KBM-7 (cell line): ENCODE data around the gene IGFALS.

Experiments
- DNase-seq: peaks from one replicate; pipeline ENCODE4 v3.0.0-alpha.2; 2015
- in situ Hi-C: fragments of 300-500 bp; cut with MboI; formaldehyde crosslinking; loops from 2 replicates; pipeline ENCODE4 v1.14.3; 2020; ENCODE audit warnings: low sequenced_read_pairs, low pct_unique_long_range_greater_than_20kb, mixed read lengths

Gene IGFALS

DNA sequence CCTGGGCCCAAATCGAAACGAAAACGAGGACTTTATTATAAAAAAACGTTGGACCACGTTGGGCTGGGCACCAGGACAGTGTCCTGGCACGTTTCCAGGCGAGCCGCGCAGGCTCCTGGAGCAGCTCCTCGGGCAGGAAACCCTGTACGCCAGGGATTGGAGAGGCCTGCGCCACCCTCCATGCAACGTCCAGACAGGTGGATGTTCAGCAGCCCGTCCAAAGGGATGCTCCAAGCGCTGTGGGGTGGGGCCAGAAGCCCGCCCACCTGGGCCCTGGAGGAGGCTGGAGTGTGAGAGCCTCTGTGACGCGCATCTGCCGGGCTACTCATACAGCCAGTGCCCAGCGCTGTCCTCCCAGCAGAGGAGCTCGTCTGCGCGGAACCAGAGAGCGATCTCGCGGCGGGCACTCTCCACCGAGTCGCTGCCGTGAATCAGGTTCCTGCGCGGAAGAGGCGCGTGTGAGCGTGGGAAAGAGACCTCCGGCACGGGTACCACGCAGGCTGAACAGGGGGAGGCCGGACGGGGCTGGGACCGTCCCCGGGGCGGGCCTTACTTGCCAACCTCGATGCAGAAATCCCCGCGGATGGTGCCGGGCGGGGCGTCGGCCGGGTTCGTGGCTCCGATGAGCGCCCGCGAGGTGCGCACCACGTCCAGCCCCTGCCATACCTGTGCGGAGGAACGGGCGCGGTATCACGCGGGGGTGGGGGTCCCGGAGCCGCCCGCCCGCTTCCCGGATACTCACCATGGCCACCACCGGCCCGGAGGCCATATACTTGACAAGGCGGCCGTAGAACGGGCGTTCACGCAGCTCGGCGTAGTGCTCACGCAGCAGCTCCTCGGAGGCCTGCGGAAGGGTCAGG lies 22.9 kb downstream of the IGFALS start:
- in situ Hi-C loops: no loop called here
- no peak for DNase-seq

GRCh38 chr16:1769402-1770300 lies 23.9 kb downstream of the IGFALS start:
- DNase-seq: no peak
- in situ Hi-C loops: no loop called here

DNA sequence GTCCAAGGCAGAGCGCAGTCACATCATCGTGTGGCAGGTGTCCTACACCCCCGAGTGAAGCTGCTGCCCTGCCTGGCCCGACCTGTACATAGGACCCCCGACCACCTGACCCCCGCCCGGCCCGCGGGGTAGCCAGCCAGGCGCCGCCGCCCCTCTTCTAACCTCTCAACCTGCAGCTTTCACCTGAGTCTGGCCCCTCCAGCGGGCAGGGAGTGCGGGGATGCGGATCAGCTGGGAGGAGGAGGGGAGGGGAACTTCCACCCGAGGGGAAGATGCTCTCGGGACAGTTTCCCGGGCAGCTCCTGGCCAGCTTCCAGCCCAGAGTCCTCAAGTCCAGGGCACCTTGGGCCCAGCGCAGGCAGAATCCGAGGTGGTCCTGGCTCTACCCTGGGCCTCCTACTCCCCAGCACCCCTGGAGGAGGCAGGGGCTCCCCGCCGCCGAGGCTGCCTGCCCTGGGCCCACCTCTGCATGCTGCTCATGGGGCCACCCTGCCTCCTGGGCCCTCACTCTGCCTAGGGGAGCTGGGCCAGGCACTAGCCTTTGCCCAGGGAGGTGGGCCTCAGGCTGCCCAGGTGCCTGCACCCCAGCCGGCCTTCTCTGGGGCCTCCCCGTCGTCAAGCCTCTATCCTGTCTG lies 24.6 kb downstream of the IGFALS start:
- in situ Hi-C loops: no loop called here

DNA sequence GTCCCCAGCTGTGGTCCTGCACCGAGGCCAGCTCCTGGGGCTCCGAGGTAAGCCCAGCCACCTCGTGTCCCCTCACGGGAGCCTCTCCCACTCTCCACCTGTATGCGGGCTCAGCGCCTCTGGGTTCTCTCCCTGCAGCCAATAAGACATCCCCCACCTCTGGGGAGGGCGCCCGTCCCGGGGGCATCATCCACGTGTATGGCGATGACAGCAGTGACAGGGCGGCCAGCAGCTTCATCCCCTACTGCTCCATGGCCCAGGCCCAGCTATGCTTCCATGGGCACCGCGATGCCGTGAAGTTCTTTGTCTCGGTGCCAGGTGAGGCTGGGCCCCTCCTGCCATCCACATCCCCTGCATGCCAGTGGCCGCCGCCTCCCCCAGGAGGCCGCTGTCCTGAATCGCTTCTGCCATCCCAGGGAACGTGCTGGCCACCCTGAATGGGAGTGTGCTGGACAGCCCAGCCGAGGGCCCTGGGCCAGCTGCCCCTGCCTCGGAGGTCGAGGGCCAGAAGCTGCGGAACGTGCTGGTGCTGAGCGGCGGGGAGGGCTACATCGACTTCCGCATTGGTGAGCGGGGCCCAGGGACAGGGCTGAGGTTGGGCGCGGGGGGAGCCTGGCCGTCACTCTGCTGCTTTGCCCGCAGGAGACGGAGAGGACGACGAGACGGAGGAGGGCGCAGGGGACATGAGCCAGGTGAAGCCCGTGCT lies 25.3 kb downstream of the IGFALS start:
- in situ Hi-C loops: no loop called here
- no peak for DNase-seq

More for the DNA sequence above, 24.6 kb downstream of the IGFALS start:
- DNase-seq: no peak

- in situ Hi-C loops: no loop called here
- DNase-seq: no peak
Measured at GRCh38 chr16:1767116-1767994, 26.1 kb downstream of the IGFALS start.

GRCh38 chr16:1766701-1767100 lies 26.8 kb downstream of the IGFALS start:
- in situ Hi-C loops: no loop called here
- DNase-seq: no peak

DNA sequence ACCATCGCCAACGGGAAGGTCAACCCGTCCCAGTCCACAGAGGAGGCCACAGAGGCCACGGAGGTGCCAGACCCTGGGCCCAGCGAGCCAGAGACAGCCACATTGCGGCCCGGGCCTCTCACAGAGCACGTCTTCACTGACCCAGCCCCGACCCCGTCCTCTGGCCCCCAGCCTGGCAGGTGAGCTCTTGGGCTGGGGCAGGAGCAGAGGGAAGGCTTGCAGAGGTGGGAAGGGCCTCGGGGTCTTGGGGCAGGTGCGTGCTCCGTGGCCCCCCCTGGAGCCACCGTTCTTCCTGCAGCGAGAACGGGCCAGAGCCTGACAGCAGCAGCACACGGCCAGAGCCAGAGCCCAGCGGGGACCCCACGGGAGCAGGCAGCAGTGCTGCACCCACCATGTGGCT lies 27.3 kb downstream of the IGFALS start:
- in situ Hi-C loops: no loop called here
- DNase-seq: no peak

DNA sequence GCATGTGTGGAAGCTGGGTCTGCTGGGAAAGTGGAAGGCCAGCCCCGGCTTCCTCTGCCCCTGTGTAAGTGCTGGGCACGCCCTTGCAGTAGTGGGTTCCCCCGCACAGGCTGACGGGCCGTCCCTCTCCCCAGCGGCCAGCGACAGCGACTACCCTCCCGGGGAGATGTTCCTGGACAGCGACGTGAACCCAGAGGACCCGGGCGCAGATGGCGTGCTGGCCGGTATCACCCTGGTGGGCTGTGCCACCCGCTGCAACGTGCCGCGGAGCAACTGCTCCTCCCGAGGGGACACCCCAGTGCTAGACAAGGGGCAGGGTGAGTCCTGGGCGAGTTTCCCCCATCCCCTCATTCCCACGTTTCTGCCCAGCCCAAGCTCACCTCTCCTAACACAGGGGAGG lies 27.7 kb downstream of the IGFALS start:
- in situ Hi-C loops: no loop called here

GRCh38 chr16:1764971-1765370 lies 28.5 kb downstream of the IGFALS start:
- no peak for DNase-seq
- in situ Hi-C loops: no loop called here

More for the DNA sequence above, 27.7 kb downstream of the IGFALS start:
- DNase-seq: no peak

DNA sequence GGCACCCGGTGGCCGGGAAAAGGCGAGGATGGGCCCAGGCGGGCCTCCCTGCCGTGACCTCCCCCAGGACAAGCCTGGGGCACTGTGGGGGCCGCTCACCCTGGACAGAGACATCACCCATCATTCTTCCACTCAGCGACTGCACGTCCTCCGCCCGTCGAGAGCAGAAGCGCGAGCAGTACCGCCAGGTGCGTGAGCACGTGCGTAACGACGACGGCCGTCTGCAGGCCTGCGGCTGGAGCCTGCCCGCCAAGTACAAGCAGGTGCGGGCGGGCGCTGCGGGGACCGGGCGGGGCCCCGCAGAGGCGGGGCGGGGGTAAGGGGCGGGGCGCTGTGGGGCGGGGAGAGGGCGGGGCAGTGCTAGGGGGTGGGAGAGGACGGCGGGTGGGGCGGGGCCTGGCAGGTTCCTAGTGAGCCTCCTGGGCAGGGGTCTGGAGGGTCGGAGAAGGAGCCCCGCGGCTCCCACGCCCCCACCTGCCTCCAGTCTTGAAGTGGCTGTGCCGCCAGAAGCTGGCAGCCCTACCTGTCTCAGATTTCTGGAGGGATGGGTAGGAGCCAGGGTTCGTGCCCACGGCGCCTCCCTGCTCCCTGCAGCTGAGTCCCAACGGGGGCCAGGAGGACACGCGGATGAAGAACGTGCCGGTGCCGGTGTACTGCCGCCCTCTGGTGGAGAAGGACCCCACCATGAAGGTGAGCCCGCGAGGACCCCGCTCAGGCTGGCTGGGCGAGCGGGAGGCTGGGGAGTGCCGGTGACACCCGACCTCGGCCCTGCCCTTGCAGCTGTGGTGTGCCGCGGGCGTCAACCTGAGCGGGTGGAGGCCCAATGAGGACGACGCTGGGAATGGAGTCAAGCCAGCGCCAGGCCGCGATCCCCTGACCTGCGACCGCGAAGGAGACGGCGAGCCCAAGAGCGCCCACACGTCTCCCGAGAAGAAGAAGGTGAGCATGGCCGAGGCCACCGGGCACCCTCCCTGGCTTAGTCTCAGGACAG lies 29.7 kb downstream of the IGFALS start:
- DNase-seq: peak; percentile 23
- in situ Hi-C loops: no loop called here

- no peak for DNase-seq
- in situ Hi-C loops: no loop called here
Measured at GRCh38 chr16:1762879-1763520, 30.5 kb downstream of the IGFALS start.

GRCh38 chr16:1762196-1762878 lies 31.2 kb downstream of the IGFALS start:
- no peak for DNase-seq
- in situ Hi-C loops: no loop called here

- no peak for DNase-seq
- in situ Hi-C loops: no loop called here
Measured at GRCh38 chr16:1761751-1762150, 31.8 kb downstream of the IGFALS start.

- DNase-seq: no peak
- in situ Hi-C loops: no loop called here
Measured at GRCh38 chr16:1760911-1761310, 32.6 kb downstream of the IGFALS start.

GRCh38 chr16:1759511-1759910 lies 34.0 kb downstream of the IGFALS start:
- no peak for DNase-seq
- in situ Hi-C loops: no loop called here

DNA sequence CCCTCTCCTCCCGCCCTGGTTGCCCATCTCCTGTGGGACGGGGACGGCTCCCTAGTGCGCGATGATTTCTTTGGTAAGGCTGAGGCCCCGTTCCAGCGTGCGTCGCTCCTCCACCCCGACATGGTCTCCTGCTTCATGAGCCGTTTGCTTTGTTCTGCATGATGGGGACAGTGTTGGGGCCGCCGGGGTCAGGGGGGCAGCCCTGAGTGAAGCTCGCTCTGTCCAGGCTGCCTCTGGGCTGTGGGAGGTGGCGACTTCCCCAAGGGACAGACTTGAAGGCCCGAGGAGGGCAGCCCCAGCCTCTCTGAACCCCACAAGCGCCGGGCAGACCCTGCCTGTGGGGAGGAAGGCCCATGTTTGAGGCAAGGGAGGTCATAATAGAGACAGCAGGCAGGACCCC lies 34.6 kb downstream of the IGFALS start:
- no peak for DNase-seq
- in situ Hi-C loops: no loop called here
